NCI-H1092 (cell line): Measurements from ENCODE around the gene SAP25.

Experiments used
- DNase-seq: peaks from one replicate; lab custom pipeline; 2025; lab: John Stamatoyannopoulos, UW

Gene SAP25

GRCh38 chr7:100573691-100574361 is at the start of gene SAP25:
SAP25 (minus strand) TSS chr7:100573900; CDS start chr7:100573742, 158 bp downstream.
- no peak for DNase-seq

DNA sequence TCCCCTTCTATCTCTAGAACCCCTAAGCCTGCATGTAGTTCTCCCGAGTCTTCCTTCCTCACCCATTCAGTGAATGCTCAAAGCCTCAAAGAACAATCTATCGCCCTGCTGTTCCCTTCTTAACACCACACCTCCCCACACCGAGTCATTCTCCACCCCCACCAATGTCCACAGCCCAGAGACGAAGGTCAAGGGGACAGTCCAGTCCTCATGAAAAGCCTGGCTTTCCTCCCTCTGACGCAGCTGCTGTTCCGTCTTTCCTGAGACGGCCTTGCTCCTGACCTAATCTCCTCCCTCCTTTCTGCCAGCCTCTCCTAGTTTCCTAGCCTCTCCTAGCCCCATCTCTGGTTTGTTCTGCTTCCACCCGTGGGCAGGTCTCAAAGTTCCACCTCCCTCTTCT is 47.9 kb upstream of the SAP25 start:
- DNase-seq, result no peak

DNA sequence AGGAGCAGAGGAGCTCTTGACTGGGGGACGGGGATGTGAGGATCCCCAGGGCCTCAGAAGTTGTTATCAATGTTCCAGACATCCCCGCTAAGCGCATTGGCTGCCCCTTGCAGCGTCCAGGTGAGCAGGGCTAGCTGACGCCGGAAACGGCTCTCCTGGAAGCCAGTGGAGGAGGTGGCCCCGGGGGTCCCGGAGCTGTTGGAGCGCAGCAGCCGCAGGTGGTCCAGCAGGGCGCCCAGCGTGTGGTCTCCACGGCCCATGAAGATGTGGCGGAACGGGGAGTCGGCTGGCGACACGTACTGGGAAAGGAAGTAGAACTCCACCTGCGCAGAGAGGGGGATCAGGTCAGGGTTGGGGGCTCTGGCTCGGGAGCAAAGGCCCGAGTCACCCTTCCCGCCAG is 47.1 kb upstream of the SAP25 start:
- DNase-seq, result no peak

DNA sequence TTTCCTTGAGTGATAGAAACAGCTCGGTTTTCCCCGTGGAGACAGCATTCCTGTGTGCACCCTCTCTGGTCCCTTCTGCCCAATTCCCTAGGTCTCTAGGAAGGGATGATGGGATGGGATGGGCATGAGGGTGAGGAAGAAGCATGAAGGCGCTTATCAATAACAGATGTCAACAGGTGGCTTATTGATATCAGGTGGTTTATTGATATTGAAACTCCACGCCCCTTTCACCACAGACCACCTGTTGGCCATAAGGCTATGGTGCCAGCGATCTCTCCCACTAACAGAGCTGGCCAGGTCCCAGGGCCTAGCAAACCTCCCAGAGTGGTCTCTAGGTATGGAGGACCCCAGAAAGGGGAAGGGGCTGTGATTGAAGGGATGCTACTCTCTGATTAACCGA is 46.5 kb upstream of the SAP25 start:
- DNase-seq, result no peak

GRCh38 chr7:100614308-100614861 is 40.7 kb upstream of the SAP25 start:
- DNase-seq, result no peak

- DNase-seq, result no peak
Measured at GRCh38 chr7:100613412-100614175, 39.9 kb upstream of the SAP25 start.

DNA sequence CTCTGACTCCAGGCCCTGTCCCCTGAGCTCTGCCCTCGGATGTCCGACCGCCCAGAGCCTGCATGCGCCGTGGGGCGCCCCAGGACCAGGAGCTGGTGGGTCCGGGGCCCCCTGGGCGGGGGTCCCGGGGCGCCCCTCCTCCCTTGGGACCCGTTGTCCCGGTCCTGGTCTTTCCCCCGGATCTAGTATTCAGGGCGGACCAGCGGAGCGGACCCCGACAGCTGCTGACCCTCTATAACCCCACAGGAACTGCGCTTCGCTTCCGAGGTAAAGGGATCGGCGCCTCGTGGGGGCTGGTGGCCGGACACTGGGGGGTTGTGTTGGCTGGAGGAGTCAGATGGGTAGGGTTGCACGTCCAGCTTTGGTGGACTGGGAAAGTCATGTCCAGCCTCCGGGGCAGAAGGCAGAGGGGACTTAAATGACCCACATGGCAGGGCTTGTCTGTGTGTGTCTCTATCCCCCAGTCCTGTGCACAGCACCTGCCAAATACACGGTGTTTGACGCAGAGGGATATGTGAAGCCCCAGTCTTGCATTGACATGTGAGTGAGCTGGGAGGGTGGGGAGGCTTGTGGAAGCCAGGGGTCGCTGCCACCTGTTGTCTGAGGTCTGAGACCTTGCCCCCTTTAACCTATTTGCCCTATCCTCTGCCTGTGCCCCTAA is 39.2 kb upstream of the SAP25 start:
- no peak for DNase-seq

DNA sequence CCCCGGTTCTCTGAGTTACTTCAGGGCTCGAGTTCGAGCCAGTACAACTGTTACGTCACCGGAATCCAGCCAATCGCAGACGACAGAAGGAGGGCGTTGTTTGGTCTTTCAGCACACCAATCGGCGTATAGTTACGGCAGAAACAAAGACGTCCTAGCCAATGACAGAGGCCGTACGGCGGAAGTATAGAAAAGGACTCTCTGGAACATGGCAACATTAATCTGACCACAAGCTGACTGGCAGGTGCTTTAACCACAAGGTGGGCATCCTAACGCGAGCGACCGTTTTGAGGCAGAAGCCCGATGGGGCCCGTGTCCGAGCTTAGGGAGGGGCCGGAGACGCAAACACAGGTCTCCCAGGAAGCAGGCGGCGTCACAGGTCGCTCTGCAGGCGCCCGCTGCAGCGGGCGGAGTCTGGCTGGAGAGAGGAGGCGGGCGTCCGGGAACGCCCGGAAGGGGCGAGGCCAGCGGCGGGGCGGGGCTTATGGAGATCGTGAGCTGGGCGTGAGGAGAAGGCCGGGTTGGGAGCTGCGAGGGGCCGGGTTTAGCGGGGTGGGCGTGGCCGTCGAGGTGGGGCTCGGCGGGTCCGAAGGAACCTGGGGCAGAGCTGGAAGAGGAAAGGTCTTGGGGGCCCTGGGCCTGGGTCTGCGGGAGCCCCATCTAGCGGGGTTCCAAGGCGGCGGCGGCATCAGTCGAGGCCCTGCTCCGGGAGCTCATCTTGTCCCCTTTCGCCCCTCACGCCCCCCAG is 38.5 kb upstream of the SAP25 start, which contains the start of gene MOSPD3:
MOSPD3 (plus strand) TSS at position 558 of the 747 bp plus-strand sequence. CDS start 252 bp downstream, outside the sequence.
- peak; percentile 100 for DNase-seq

DNA sequence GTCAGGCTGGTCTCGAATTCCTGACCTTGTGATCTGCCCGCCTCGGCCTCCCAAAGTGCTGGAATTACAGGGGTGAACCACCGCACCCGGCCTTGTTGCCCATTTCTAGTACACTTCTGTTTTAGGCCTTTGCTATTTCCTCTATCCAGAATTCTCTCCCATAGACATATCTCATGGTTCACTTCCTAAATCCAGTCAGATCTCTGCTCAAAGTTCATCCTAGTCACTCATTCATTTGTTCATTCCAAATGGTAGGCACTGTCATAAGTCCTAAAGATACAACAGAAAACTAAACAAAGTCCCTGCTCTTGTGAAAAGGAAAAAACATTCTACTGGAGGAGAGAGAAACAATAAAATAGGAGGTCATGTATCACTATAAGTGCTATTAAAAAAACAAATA is 36.3 kb upstream of the SAP25 start:
- DNase-seq, result no peak

DNA sequence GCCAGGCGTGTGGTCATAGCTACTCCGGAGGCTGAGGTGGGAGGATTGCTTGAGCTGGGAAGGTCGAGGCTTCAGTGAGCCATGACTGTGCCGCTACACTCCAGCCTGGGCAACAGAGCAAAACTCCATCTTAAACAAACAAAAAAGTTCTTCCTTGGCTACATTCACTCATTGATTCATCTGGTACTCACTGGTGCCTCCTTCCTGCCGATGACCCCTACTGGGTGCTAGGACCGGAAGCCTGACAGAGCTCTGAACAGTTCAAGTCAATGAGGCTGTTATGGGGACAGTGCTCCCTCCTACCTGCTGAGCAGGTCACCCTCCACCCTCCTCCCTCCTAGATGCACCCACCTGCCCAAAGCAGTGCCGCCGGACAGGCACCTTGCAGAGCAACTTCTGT is 33.4 kb upstream of the SAP25 start:
- DNase-seq, result no peak

DNA sequence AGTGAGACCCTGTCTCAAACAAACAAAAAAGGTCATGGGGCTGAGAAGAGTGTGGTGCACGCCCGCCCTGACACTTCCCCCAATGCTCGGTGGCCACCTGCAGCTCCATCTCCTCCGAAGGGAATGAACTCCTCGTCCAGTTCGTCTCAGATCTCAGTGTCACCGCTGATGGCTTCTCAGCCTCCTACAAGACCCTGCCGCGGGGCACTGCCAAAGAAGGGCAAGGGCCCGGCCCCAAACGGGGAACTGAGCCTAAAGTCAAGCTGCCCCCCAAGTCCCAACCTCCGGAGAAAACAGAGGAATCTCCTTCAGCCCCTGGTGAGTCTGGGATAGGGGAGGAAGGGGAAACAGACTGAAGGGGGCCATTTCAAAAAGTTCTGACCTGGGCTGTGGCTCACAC is 32.6 kb upstream of the SAP25 start:
- no peak for DNase-seq

DNA sequence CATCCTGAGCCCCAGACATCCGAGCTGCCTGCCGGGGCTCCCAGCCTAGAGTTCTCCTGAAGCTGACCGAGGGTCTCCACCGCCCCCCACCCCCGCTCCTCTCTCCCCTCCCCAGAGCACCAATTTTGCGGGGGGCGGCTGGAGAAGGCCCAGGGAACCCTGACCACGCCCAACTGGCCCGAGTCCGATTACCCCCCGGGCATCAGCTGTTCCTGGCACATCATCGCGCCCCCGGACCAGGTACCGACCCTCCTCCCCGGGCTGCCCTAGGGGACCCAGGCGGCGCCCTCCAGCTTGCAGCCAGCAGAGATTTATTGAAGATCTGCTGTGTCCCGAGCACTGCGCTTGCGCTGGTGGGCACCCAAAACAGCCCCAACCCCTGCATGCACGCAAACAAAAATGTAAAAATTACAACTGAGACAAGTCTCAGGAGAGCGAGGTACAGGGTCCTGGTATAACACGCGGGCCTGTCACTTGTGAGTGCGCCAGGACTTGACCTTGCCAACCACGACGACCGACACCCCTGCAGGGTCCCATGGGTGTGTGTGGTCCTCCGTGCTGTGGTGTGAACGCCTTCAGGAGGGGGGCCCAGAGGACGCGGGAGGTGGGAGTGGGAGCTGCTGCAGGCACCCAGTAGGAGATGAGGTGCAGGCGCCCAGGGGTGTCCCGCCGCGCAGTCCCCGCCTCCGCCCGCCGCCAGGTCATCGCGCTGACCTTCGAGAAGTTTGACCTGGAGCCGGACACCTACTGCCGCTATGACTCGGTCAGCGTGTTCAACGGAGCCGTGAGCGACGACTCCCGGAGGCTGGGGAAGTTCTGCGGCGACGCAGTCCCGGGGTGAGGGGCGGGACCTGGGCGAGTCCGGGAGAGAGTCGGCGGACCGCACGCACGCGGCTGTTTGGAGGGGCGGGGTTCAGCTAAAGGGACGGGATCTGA is 31.5 kb upstream of the SAP25 start:
- DNase-seq, result no peak

- peak; percentile 33 for DNase-seq
Measured at GRCh38 chr7:100604028-100604975, 30.6 kb upstream of the SAP25 start.

- no peak for DNase-seq
Measured at GRCh38 chr7:100603726-100604027, 30.0 kb upstream of the SAP25 start.

- no peak for DNase-seq
Measured at GRCh38 chr7:100602889-100603725, 29.4 kb upstream of the SAP25 start.

- no peak for DNase-seq
Measured at GRCh38 chr7:100600730-100601038, 27.0 kb upstream of the SAP25 start.

DNA sequence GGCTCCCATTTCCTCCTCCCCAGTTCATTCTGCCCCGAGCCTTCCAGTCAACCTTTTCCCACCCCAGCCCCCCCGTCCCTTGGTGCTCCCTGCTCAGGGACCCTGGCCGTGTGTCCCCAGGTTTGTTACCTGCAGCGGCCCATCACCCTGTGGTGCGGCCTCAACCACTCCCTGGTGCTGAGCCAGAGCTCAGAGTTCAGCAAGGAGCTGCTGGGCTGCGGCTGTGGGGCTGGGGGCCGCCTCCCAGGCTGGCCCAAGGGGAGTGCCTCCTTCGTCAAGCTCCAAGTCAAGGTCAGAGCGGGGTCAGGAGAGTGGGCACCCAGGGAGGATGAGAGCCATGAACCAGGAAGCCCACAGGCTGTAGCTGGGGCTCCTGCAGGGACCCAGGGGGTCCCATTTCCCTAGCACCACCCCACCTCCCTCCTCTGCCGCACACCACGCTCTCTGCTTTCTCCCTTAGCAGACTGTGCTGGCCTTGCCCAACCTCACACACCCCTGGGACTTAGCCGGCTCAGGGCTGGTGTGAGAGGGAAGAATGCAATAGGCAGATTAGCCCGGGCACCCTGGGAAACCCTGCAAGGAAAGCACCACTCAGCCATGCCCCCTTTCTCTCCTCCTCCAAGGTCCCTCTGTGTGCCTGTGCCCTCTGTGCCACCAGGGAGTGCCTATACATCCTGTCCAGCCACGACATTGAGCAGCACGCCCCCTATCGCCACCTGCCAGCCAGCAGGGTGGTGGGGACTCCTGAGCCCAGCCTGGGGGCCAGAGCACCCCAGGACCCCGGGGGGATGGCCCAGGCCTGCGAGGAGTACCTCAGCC is 26.4 kb upstream of the SAP25 start:
- DNase-seq, result no peak

DNA sequence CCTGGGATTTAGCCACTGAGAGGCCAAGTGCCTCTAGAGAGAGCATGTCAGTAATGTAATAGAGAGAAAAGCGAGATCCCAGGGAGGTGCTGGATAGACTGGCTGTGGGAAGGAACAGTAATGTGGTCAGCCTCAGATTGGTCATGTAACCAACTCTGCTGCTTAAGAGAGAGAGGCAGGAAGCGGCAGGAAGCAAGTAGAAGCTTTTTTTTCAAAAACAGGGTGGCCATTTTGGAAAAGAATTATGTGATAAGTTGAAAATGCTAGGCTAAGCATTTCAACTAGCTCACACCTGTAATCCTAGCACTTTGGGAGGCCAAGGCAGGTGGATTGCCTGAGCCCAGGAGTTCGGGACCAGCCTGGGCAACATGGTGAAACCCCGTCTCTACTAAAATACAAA is 24.7 kb upstream of the SAP25 start:
- no peak for DNase-seq
